Middle frontal gyrus (tissue), 1 donor: Measurements from ENCODE around the gene CMTM6.
"Not testable (repeated sequence)": the region's sequence is repeated elsewhere in the genome, so short reads cannot be mapped to it uniquely, and the experiment has no call there.

Source experiments
- DNase-seq: peaks from one replicate; pipeline ENCODE4 v3.0.0-alpha.2; 2015; ENCODE audit warnings: low spot score; ENCODE audit errors: extremely low spot score

Gene CMTM6

GRCh38 chr3:32448686-32449474 is 53.8 kb downstream of the CMTM6 start:
- DNase-seq = no peak

DNA sequence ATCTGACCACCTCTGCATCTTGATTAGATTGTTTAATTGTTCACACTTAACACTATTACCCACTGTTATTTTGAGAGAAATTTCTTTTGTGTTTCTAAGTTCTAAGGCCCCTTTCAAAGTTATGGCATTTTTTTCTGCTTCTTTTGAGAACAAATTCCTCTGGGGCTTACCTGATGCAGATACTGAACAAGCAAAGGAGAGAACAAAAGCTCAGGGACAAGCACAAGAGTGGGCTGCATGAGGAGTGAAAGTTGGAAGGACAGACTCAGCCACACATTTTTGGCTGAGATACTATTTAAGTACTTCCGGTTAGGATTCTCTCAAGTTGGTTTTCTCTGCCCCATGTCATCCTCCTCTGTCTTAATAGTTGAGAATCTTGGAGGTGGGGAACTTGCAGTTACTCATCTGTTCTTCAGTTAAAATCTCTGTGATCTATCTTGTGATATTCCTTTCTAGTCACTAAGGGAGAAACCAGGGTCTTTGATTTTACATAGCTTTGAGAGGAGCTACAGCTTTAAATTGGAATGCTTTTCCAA is 54.7 kb downstream of the CMTM6 start:
- no peak for DNase-seq

DNA sequence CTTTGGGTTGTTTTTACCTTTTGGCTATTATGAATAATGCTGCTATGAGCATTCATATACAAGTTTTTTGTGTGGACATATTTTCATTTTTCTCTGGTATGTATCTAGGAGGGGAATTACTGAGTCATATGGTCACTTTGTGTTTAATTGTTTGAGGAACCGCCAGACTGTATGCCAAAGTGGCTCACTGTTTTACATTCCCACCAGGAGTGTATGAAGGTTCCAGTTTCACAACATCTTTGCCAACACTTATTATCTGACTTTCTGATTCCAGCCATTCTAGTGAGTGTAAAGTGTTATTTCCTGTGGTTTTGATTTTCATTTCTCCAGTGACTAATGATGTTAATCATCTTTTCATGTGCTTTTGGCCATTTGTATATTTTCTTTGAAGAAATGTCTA is 59.2 kb downstream of the CMTM6 start:
- DNase-seq = no peak

- no peak for DNase-seq
Observed at GRCh38 chr3:32442766-32443165, 59.9 kb downstream of the CMTM6 start.

- DNase-seq = no peak
Observed at GRCh38 chr3:32440611-32441350, 61.9 kb downstream of the CMTM6 start.

GRCh38 chr3:32439421-32439820 is 63.2 kb downstream of the CMTM6 start:
- DNase-seq = not testable (repeated sequence)

DNA sequence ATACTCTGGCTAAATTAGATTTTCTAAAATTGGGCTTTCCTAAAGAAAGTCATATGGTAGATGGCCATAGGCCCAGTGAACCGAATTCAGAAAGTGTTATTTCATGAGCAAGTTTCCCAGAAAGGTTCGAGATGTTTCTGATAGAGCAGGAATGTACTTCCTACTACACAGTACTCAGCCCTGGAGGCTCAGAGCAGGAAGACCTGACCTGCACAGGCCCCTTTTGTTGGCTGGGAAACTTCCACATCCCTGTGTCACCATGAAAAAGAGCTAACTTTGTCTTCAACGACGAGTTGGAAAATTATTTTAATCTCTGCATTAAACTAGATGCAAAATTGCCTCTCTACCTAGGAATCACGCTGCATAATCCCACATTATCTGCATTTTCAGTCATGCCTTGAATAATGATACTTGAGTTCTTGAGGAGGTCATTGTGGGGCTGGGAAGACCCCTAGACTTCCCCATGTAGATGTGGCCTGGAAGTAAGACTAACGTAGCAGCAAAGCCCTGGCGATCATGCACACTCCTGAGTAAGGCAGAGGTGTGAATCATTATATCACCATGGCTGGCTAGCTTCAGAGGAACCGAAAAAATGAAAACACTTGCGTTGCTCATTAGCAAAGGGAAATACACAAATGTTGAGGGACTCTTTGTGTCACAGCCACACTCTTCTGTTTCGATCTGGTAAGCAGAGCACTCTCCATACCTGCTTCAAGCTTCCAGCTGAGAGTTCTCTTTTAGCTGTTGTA is 63.9 kb downstream of the CMTM6 start:
- DNase-seq = no peak

- DNase-seq = no peak
Observed at GRCh38 chr3:32437896-32438295, 64.8 kb downstream of the CMTM6 start.

DNA sequence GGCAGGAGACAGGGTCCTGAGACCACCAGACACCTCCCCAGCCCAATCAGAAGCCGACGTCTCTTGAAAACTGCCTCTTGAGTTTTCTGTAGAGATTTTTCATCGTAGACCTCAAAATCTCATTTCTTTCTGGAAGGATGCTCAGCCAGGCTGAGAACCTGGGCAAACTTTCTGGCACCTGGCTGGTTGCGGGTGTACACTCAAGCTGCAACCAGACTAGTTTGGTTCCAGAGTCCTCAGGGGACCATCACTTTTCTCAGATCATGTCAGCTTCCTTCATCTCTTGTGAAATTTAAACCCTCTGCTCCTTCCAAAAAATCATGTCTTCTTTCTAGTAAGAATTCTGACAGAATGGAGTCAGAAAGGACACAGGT is 65.8 kb downstream of the CMTM6 start:
- no peak for DNase-seq

- DNase-seq = no peak
Observed at GRCh38 chr3:32435911-32436815, 66.5 kb downstream of the CMTM6 start.

- no peak for DNase-seq
Observed at GRCh38 chr3:32434206-32434605, 68.4 kb downstream of the CMTM6 start.

DNA sequence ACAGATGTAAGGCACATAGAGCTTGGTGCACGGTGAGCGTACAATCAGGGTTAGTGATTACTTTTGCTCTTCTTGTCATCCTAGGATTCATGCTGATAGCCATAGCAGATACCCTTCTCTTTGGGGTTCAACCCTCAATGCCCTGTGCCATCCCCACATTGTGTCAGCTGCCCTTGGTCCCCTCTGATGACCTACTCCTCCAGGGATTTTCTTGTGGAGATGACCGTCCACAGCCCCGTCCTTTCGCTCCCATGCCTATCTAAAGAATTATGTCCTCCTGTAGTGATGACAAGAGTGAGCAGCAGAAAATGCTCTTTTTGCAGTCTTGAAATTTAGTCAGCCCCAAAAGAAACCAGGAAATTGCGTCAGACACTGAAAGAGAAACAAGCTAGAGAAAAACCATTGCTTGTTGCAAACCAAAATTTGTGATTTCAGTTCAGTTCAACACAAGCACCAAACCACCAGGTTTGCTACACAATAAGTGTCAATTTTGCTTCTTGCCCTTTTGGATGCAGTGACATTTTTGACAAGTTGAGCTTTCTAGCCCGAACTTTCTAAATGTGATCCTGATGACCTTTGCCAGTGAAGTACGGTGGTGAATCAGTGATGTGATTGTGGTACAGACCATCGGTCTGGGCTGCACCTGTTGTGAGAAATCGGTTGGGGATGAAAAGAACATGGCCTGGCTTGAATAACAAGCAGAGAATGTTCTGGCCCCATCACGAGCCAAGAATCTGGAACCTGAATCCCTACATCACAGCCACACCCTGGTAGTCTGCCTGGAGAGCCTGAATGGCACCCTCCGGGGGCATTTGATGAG is 69.7 kb downstream of the CMTM6 start:
- no peak for DNase-seq

- no peak for DNase-seq
Observed at GRCh38 chr3:32432045-32432710, 70.5 kb downstream of the CMTM6 start.

DNA sequence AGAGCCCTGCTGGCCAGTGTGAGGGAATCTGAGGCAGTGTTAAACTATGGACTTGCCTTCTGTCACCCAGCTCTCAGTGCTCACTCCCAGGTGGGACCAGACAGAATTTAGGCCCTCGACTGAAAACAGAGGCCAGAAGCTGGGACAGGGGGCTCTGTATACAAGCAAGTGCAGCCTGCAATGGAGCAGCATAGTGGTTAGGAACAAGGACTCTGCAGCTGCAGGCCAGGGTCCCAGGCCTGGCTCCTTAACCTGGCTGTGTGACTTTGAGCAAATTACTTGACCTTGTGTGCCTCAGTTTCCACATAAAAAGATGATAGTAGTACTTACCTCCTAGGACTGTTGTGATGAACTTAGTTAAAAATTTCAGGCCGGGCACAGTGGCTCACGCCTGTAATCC is 71.2 kb downstream of the CMTM6 start:
- DNase-seq = no peak
